ENCODE results near the gene SPRY4.
"Not testable (repeated sequence)": the region's sequence is repeated elsewhere in the genome, so short reads cannot be mapped to it uniquely, and the experiment has no call there.

SPRY4 gene

GRCh38 chr5:142298789-142299188, 26.0 kb downstream of the SPRY4 start:
- DNase-seq (ENCODE audit: low read depth, low spot score), result no peak
- H3K27ac ChIP-seq, result no peak overlapping the region

- not testable (repeated sequence) for DNase-seq (ENCODE audit: low read depth, low spot score)
These were observed 27.0 kb downstream of the SPRY4 start for GRCh38 chr5:142297786-142298185.

GRCh38 chr5:142296914-142297417, 27.9 kb downstream of the SPRY4 start:
- no peak overlapping the region for H3K27ac ChIP-seq
- DNase-seq (ENCODE audit: low read depth, low spot score), result no peak

More at GRCh38 chr5:142297786-142298185, 27.0 kb downstream of the SPRY4 start:
- H3K27ac ChIP-seq, result not testable (repeated sequence)

GRCh38 chr5:142295960-142296860, 28.6 kb downstream of the SPRY4 start:
- no peak overlapping the region for H3K27ac ChIP-seq
- DNase-seq (ENCODE audit: low read depth, low spot score), result no peak

- DNase-seq (ENCODE audit: low read depth, low spot score), result no peak
- no peak overlapping the region for H3K27ac ChIP-seq
These were observed 29.6 kb downstream of the SPRY4 start for GRCh38 chr5:142295084-142295758.

GRCh38 chr5:142293486-142293885, 31.3 kb downstream of the SPRY4 start:
- DNase-seq (ENCODE audit: low read depth, low spot score), result no peak

GRCh38 chr5:142292808-142293207, 32.0 kb downstream of the SPRY4 start:
- no peak for DNase-seq (ENCODE audit: low read depth, low spot score)
- H3K27ac ChIP-seq, result no peak overlapping the region

More at GRCh38 chr5:142293486-142293885, 31.3 kb downstream of the SPRY4 start:
- H3K27ac ChIP-seq, result no peak overlapping the region

- DNase-seq (ENCODE audit: low read depth, low spot score), result no peak
- H3K27ac ChIP-seq, result no peak overlapping the region
These were observed 32.6 kb downstream of the SPRY4 start for GRCh38 chr5:142292249-142292648.

GRCh38 chr5:142290577-142291299, 34.1 kb downstream of the SPRY4 start:
- no peak for DNase-seq (ENCODE audit: low read depth, low spot score)
- H3K27ac ChIP-seq, result no peak overlapping the region

GRCh38 chr5:142289708-142290576, 34.9 kb downstream of the SPRY4 start:
- DNase-seq (ENCODE audit: low read depth, low spot score), result no peak
- H3K27ac ChIP-seq, result no peak overlapping the region

GRCh38 chr5:142287973-142288313, 36.9 kb downstream of the SPRY4 start:
- no peak overlapping the region for H3K27ac ChIP-seq
- DNase-seq (ENCODE audit: low read depth, low spot score), result no peak

- no peak for DNase-seq (ENCODE audit: low read depth, low spot score)
- H3K27ac ChIP-seq, result no peak overlapping the region
These were observed 37.5 kb downstream of the SPRY4 start for GRCh38 chr5:142287096-142287972.

GRCh38 chr5:142286111-142286510, 38.7 kb downstream of the SPRY4 start:
- no peak for DNase-seq (ENCODE audit: low read depth, low spot score)
- no peak overlapping the region for H3K27ac ChIP-seq

- peak overlapping the region; percentile 34 for H3K27ac ChIP-seq
- DNase-seq (ENCODE audit: low read depth, low spot score), result peak; percentile 72
These were observed 41.5 kb downstream of the SPRY4 start for GRCh38 chr5:142283304-142283703.

GRCh38 chr5:142281966-142282365, 42.9 kb downstream of the SPRY4 start:
- DNase-seq (ENCODE audit: low read depth, low spot score), result peak; percentile 24
- H3K27ac ChIP-seq, result no peak overlapping the region

GRCh38 chr5:142281008-142281367, 43.8 kb downstream of the SPRY4 start:
- DNase-seq (ENCODE audit: low read depth, low spot score), result no peak
- no peak overlapping the region for H3K27ac ChIP-seq

- DNase-seq (ENCODE audit: low read depth, low spot score), result no peak
These were observed 44.5 kb downstream of the SPRY4 start for GRCh38 chr5:142280066-142281007.

GRCh38 chr5:142278627-142279026, 46.2 kb downstream of the SPRY4 start:
- no peak for DNase-seq (ENCODE audit: low read depth, low spot score)

More at GRCh38 chr5:142280066-142281007, 44.5 kb downstream of the SPRY4 start:
- H3K27ac ChIP-seq, result no peak overlapping the region

More at GRCh38 chr5:142278627-142279026, 46.2 kb downstream of the SPRY4 start:
- H3K27ac ChIP-seq, result no peak overlapping the region
